IMR-90 (cell line): Measurements from ENCODE around the gene VOPP1. TPM values are rescaled to one million over a fixed set of nuclear protein-coding genes. Genes with fewer than 3 reads are reported as not detected.
A peak's percentile ranks its signal among the peaks of the same experiment; 100 is the strongest.

Experiments used
- ATAC-seq: fragments of 200-7000 bp; cut with Tn5 transposase; 2 replicates; pipeline ENCODE4 v1.9.1; 2020; ENCODE audit warnings: low read depth, mild to moderate bottlenecking, moderate library complexity
- BruUV-seq: library from RNA; stranded (reverse); fragments of 400-500 nt; replicated peaks from 2 replicates; lab custom pipeline; 2021; lab: Mats Ljungman, UMichigan
- CTCF ChIA-PET: fragments of 300-600 bp; formaldehyde crosslinking; extraction: SDS; loops from one replicate; lab custom pipeline; 2021; ENCODE audit warnings: antibody characterized with exemption; lab: Yijun Ruan, JAX
- POLR2A ChIA-PET: fragments of 300-600 bp; sonication (Branson Sonifier 250); formaldehyde crosslinking; loops from one replicate; lab custom pipeline; 2022; ENCODE audit warnings: antibody characterized with exemption; ENCODE audit not compliant: unreplicated experiment; lab: Charles Lee
- DNase-seq: peaks from one replicate; pipeline ENCODE4 v3.0.0; 2013
- H2AFZ ChIP-seq: replicated peaks from 2 replicates; pipeline ENCODE3; 2013; ENCODE audit warnings: low read length, mild to moderate bottlenecking; ENCODE audit not compliant: poor library complexity
- H2AK5ac ChIP-seq: 2 replicates; pipeline ENCODE4 v1.6.1; 2013; ENCODE audit warnings: low read depth, low read length, inconsistent platforms
- H2AK9ac ChIP-seq: replicated peaks from 2 replicates; pipeline ENCODE3; 2013; ENCODE audit warnings: mild to moderate bottlenecking, low read depth, low read length, moderate library complexity; ENCODE audit not compliant: poor library complexity
- H2BK120ac ChIP-seq: 2 replicates; pipeline ENCODE4 v1.6.1; 2013; ENCODE audit warnings: low read depth, low read length, inconsistent platforms
- H2BK15ac ChIP-seq: 3 replicates; pipeline ENCODE4 v1.6.1; 2013; ENCODE audit warnings: low read depth, low read length, inconsistent platforms
- H2BK20ac ChIP-seq: 2 replicates; pipeline ENCODE4 v1.6.1; 2013; ENCODE audit warnings: low read depth, mild to moderate bottlenecking, inconsistent platforms, low read length, moderate library complexity
- H2BK5ac ChIP-seq: 2 replicates; pipeline ENCODE4 v1.6.1; 2013; ENCODE audit warnings: mild to moderate bottlenecking, low read depth, low read length, inconsistent platforms; ENCODE audit not compliant: poor library complexity, severe bottlenecking
- H3K14ac ChIP-seq: replicated peaks from 2 replicates; pipeline ENCODE4 v1.6.1; 2013; ENCODE audit warnings: low read depth, low read length, inconsistent platforms
- H3K18ac ChIP-seq: 2 replicates; pipeline ENCODE4 v1.6.1; 2013; ENCODE audit warnings: low read depth, low read length, control low read depth
- H3K23ac ChIP-seq: 2 replicates; pipeline ENCODE4 v1.6.1; 2013; ENCODE audit warnings: low read depth, low read length, inconsistent platforms
- H3K27ac ChIP-seq: 2 replicates; pipeline ENCODE4 v1.5.1; 2013; ENCODE audit warnings: mild to moderate bottlenecking, control low read depth, low read length; ENCODE audit not compliant: insufficient read depth
- H3K27me3 ChIP-seq: 2 replicates; pipeline ENCODE4 v1.6.1; 2013; ENCODE audit warnings: low read length; ENCODE audit not compliant: control insufficient read depth, insufficient read depth
- H3K36me3 ChIP-seq: 2 replicates; pipeline ENCODE4 v1.6.1; 2013; ENCODE audit warnings: low read length, mixed read lengths; ENCODE audit not compliant: control insufficient read depth, insufficient read depth
- H3K4ac ChIP-seq: 2 replicates; pipeline ENCODE4 v1.6.1; 2013; ENCODE audit warnings: low read depth, low read length, inconsistent platforms
- H3K4me1 ChIP-seq: 2 replicates; pipeline ENCODE4 v1.6.1; 2013; ENCODE audit warnings: low read length, mixed read lengths; ENCODE audit not compliant: control insufficient read depth, insufficient read depth
- H3K4me2 ChIP-seq: 2 replicates; pipeline ENCODE4 v1.6.1; 2013; ENCODE audit warnings: low read depth, mild to moderate bottlenecking, control low read depth, low read length, moderate library complexity
- H3K4me3 ChIP-seq: 2 replicates; pipeline ENCODE4 v1.5.1; 2013; ENCODE audit warnings: low read depth, mild to moderate bottlenecking, control low read depth, low read length, moderate library complexity; ENCODE audit not compliant: insufficient read depth
- H3K56ac ChIP-seq: 2 replicates; pipeline ENCODE4 v1.6.1; 2013; ENCODE audit warnings: low read length, inconsistent platforms; ENCODE audit not compliant: insufficient read depth; ENCODE audit errors: extremely low read depth
- H3K79me1 ChIP-seq, 2 experiments: 2 replicates each; pipeline ENCODE4 v1.6.1; 2013; ENCODE audit warnings: low read length in 2 of 2, inconsistent platforms in 1 of 2, low read depth in 1 of 2
- H3K9ac ChIP-seq: 2 replicates; pipeline ENCODE4 v1.6.1; 2013; ENCODE audit warnings: low read depth, low read length, control low read depth
- H3K9me1 ChIP-seq: 2 replicates; pipeline ENCODE4 v1.6.1; 2013; ENCODE audit warnings: low read length, inconsistent platforms; ENCODE audit not compliant: insufficient read depth
- H3K9me3 ChIP-seq: 2 replicates; pipeline ENCODE4 v1.6.1; 2013; ENCODE audit warnings: low read length; ENCODE audit not compliant: control insufficient read depth, insufficient read depth
- H4K20me1 ChIP-seq: 2 replicates; pipeline ENCODE4 v1.6.1; 2013; ENCODE audit warnings: low read length, inconsistent platforms; ENCODE audit not compliant: insufficient read depth
- H4K5ac ChIP-seq: 2 replicates; pipeline ENCODE4 v1.6.1; 2013; ENCODE audit warnings: mild to moderate bottlenecking, low read depth, low read length, control low read depth
- H4K8ac ChIP-seq, 2 experiments: 2 replicates each; pipeline ENCODE4 v1.6.1; 2013; ENCODE audit warnings: low read depth in 2 of 2, low read length in 2 of 2, control low read depth in 1 of 2, inconsistent platforms in 1 of 2
- H4K91ac ChIP-seq: 2 replicates; pipeline ENCODE4 v1.6.1; 2013; ENCODE audit warnings: low read depth, low read length, inconsistent platforms; ENCODE audit not compliant: insufficient read depth
- BHLHE40 ChIP-seq: fragments of 150-350 bp; IDR thresholded peaks from 2 replicates; pipeline ENCODE4 v1.6.1; 2016; ENCODE audit warnings: mild to moderate bottlenecking, low read depth, low read length
- CEBPB ChIP-seq: IDR thresholded peaks from 2 replicates; pipeline ENCODE4 v1.6.1; 2012; ENCODE audit warnings: low read depth, low read length, improper control_type of control experiment
- CHD1 ChIP-seq: IDR thresholded peaks from 2 replicates; pipeline ENCODE4 v1.6.1; 2012; ENCODE audit warnings: low read depth, low read length, improper control_type of control experiment
- CTCF ChIP-seq: conservative IDR thresholded peaks from 2 replicates; pipeline ENCODE4 v1.5.1; 2012; ENCODE audit warnings: mild to moderate bottlenecking, low read depth, low read length, improper control_type of control experiment
- ELK1 ChIP-seq: fragments of 150-350 bp; IDR thresholded peaks from 2 replicates; pipeline ENCODE4 v1.6.1; 2016; ENCODE audit warnings: low read depth, mild to moderate bottlenecking, low read length, moderate library complexity, borderline replicate concordance
- FOS ChIP-seq: fragments of 150-350 bp; IDR thresholded peaks from 2 replicates; pipeline ENCODE4 v1.6.1; 2016; ENCODE audit warnings: low read depth, low read length
- MAFK ChIP-seq: IDR thresholded peaks from 2 replicates; pipeline ENCODE4 v1.6.1; 2012; ENCODE audit warnings: low read depth, low read length, improper control_type of control experiment
- MAZ ChIP-seq: IDR thresholded peaks from 2 replicates; pipeline ENCODE4 v1.6.1; 2012; ENCODE audit warnings: low read depth, mild to moderate bottlenecking, low read length, improper control_type of control experiment, moderate library complexity, borderline replicate concordance
- MXI1 ChIP-seq: IDR thresholded peaks from 2 replicates; pipeline ENCODE4 v1.6.1; 2012; ENCODE audit warnings: low read depth, mild to moderate bottlenecking, low read length, moderate library complexity, borderline replicate concordance
- NFE2L2 ChIP-seq: fragments of 150-350 bp; IDR thresholded peaks from 2 replicates; pipeline ENCODE4 v1.6.1; 2016; ENCODE audit warnings: low read depth, mild to moderate bottlenecking, low read length
- POLR2A ChIP-seq: IDR thresholded peaks from 2 replicates; pipeline ENCODE4 v1.6.1; 2012; ENCODE audit warnings: mild to moderate bottlenecking, low read depth, low read length
- RAD21 ChIP-seq: IDR thresholded peaks from 2 replicates; pipeline ENCODE4 v1.6.1; 2012; ENCODE audit warnings: low read length, improper control_type of control experiment
- RCOR1 ChIP-seq: IDR thresholded peaks from 2 replicates; pipeline ENCODE4 v1.6.1; 2012; ENCODE audit warnings: mild to moderate bottlenecking, low read length, improper control_type of control experiment; ENCODE audit not compliant: insufficient replicate concordance
- RFX5 ChIP-seq: IDR thresholded peaks from 2 replicates; pipeline ENCODE4 v1.8.0; 2012; ENCODE audit warnings: low read depth, mild to moderate bottlenecking, low read length, moderate library complexity
- SMC3 ChIP-seq: fragments of 150-350 bp; IDR thresholded peaks from 2 replicates; pipeline ENCODE4 v1.6.1; 2016; ENCODE audit warnings: low read depth, mild to moderate bottlenecking, antibody characterized with exemption, low read length, moderate library complexity
- USF2 ChIP-seq: fragments of 150-350 bp; IDR thresholded peaks from 2 replicates; pipeline ENCODE4 v1.6.1; 2017; ENCODE audit warnings: mild to moderate bottlenecking, antibody characterized with exemption, low read length, low read depth
- WGBS, 2 experiments: methylation state at CpG; one replicate each; pipeline versions ENCODE4 v1.1.5 to v1.1.7; 2013; ENCODE audit warnings: missing lambda C conversion rate in 2 of 2; ENCODE audit not compliant: insufficient read length in 1 of 2; ENCODE audit errors: extremely low coverage in 2 of 2; 5-methylcytosine and 5-hydroxymethylcytosine counted together
- dilution Hi-C: fragments of 300-500 bp; cut with HindIII; formaldehyde crosslinking; loops from one replicate; pipeline ENCODE4 v1.14.3; 2018; ENCODE audit warnings: low sequenced_read_pairs; ENCODE audit not compliant: unreplicated experiment
- in situ Hi-C: fragments of 300-500 bp; cut with MboI; formaldehyde crosslinking; loops from 3 replicates; pipeline ENCODE4 v1.14.3; 2019; ENCODE audit warnings: low sequenced_read_pairs, inconsistent platforms, mixed read lengths
- intact Hi-C: fragments of 100-400 bp; cut with micrococcal nuclease; formaldehyde crosslinking; loops from 2 replicates; pipeline ENCODE4 v1.10.0; 2022
- polyA plus RNA-seq, 3 experiments: library from polyadenylated mRNA; depleted of rRNA; stranded (reverse); fragments of >200 nt; gene quantifications; 2 replicates each; pipeline ENCODE4 v1.2.3, GENCODE V29; 2012; ENCODE audit warnings: low replicate concordance in 1 of 3
- total RNA-seq: library from RNA; depleted of rRNA; stranded (reverse); fragments of >200 nt; gene quantifications from 2 replicates; pipeline ENCODE4 v1.2.3, GENCODE V29; 2012

VOPP1 gene
- total and polyA plus RNA-seq, 2 of the 4 experiments (the other 2 are of a cell fraction), result 60.2 to 94.5 TPM

GRCh38 chr7:55464422-55464821 is 107.9 kb downstream of the VOPP1 start:
- Histone ChIP-seq H3K4ac (no peak overlapping the region), H4K8ac (no peak overlapping the region), H2AFZ (peak overlapping the region; percentile 13), H3K79me1 (peaks cover 4 to 14% of the 10 kb centered on the region in 2 experiments; a peak in 1 of 4 replicates), H3K27me3 (no peaks in the 10 kb centered on the region), H3K4me1 (peaks cover 4% of the 10 kb centered on the region; the same call in 1 of the 2 replicates), H3K9ac (no peak overlapping the region), H4K91ac (no peak overlapping the region), H3K36me3 (peaks cover 18% of the 10 kb centered on the region), H2AK5ac (no peak overlapping the region), H3K4me2 (no peak overlapping the region), H3K27ac (no peak overlapping the region), H3K9me3 (no peaks in the 10 kb centered on the region), H2BK120ac (no peak overlapping the region), H4K5ac (no peak overlapping the region), H2BK20ac (no peak overlapping the region), H3K56ac (no peak overlapping the region), H2BK5ac (no peak overlapping the region), H2BK15ac (no peak overlapping the region), H4K20me1 (peaks cover 3% of the 10 kb centered on the region; the same call in 1 of the 2 replicates), H2AK9ac (peak overlapping the region; percentile 15), H3K4me3 (no peak overlapping the region), H3K9me1 (peaks cover 4% of the 10 kb centered on the region; the same call in 1 of the 2 replicates), H3K18ac (no peak overlapping the region), H3K23ac (no peak overlapping the region), H3K14ac (no peak overlapping the region)
- peak; percentile 40 for DNase-seq
- no TSS peak for BruUV-seq
- 100% methylated on average over 1 of the region's 2 CpGs; no CpG with 5 or more reads in 1 of the 2 experiments for WGBS, 2 experiments
- ChIA-PET POLR2A (no interaction called here), CTCF (no interaction called here)
- dilution Hi-C loops, result no loop called here
- TF ChIP-seq CEBPB, result no peak
- TF ChIP-seq MAZ, result no peak
- TF ChIP-seq FOS, result no peak
- no peak for TF ChIP-seq BHLHE40
- TF ChIP-seq CTCF, result no peak
- TF ChIP-seq SMC3, result no peak
- TF ChIP-seq RFX5, result no peak
- no peak for TF ChIP-seq CHD1
- TF ChIP-seq USF2, result no peak
- no peak for TF ChIP-seq MXI1
- TF ChIP-seq POLR2A, result no peak
- TF ChIP-seq NFE2L2, result no peak
- no peak for TF ChIP-seq ELK1
- no peak for TF ChIP-seq RAD21
- TF ChIP-seq RCOR1, result no peak
- no peak for TF ChIP-seq MAFK
- intact Hi-C loops, result no loop called here
- in situ Hi-C loops, result no loop called here
- ATAC-seq, result peak; percentile 89
